AG10803 (cell line): ENCODE measurements around the gene JARID2.

Experiments used
- DNase-seq: peaks from one replicate; pipeline ENCODE4 v3.0.0; 2010; ENCODE audit warnings: low read depth
- H3K4me3 ChIP-seq: 2 replicates; pipeline ENCODE4 v1.5.1; 2011; ENCODE audit warnings: mild to moderate bottlenecking, low read length, control low read depth
- CTCF ChIP-seq: conservative IDR thresholded peaks from 2 replicates; pipeline ENCODE4 v1.5.1; 2011; ENCODE audit warnings: mild to moderate bottlenecking, low read length, control low read depth, inconsistent platforms

Gene JARID2

GRCh38 chr6:15508441-15508871, 262.6 kb downstream of the JARID2 start:
- no peak overlapping the region for H3K4me3 ChIP-seq
- no peak for DNase-seq
- TF ChIP-seq CTCF, result no peak

GRCh38 chr6:15508931-15509330, 263.1 kb downstream of the JARID2 start:
- H3K4me3 ChIP-seq, result no peak overlapping the region
- no peak for DNase-seq
- TF ChIP-seq CTCF, result no peak

- DNase-seq, result no peak
- H3K4me3 ChIP-seq, result no peak overlapping the region
- TF ChIP-seq CTCF, result no peak
Observed at GRCh38 chr6:15509335-15509933, 263.6 kb downstream of the JARID2 start.

GRCh38 chr6:15510121-15510520, 264.3 kb downstream of the JARID2 start:
- DNase-seq, result no peak
- H3K4me3 ChIP-seq, result no peak overlapping the region
- TF ChIP-seq CTCF, result no peak

- DNase-seq, result peak; percentile 49
- no peak for TF ChIP-seq CTCF
Observed at GRCh38 chr6:15510536-15511247, 264.8 kb downstream of the JARID2 start.

GRCh38 chr6:15511248-15512125, 265.6 kb downstream of the JARID2 start:
- peak; percentile 19 for DNase-seq
- no peak for TF ChIP-seq CTCF
- H3K4me3 ChIP-seq, result no peak overlapping the region

More at GRCh38 chr6:15510536-15511247, 264.8 kb downstream of the JARID2 start:
- no peak overlapping the region for H3K4me3 ChIP-seq
